HTERT RPE-1 (cell line): ENCODE results near the gene SLC25A17.
"Not testable (repeated sequence)": the region's sequence is repeated elsewhere in the genome, so short reads cannot be mapped to it uniquely, and the experiment has no call there.

ENCODE experiments used
- in situ Hi-C: fragments of 300-500 bp; cut with MboI; formaldehyde crosslinking; loops from 4 replicates; pipeline ENCODE4 v1.14.3; 2020; ENCODE audit warnings: low sequenced_read_pairs

Gene SLC25A17

GRCh38 chr22:40720538-40721256 lies 98.4 kb downstream of the SLC25A17 start:
- in situ Hi-C loops: no loop called here

- in situ Hi-C loops: not testable (repeated sequence)
Observed at GRCh38 chr22:40720156-40720537, 99.0 kb downstream of the SLC25A17 start.
